HG02973 (cell line): ENCODE measurements around the gene GRK2.
"Not testable (repeated sequence)": the region's sequence is repeated elsewhere in the genome, so short reads cannot be mapped to it uniquely, and the experiment has no call there.

Experiments
- ATAC-seq: cut with Tn5 transposase; IDR thresholded peaks from one replicate; pipeline ENCODE4 v1.9.1; 2021; ENCODE audit warnings: moderate library complexity; ENCODE audit not compliant: unreplicated experiment

The GRK2 gene

DNA sequence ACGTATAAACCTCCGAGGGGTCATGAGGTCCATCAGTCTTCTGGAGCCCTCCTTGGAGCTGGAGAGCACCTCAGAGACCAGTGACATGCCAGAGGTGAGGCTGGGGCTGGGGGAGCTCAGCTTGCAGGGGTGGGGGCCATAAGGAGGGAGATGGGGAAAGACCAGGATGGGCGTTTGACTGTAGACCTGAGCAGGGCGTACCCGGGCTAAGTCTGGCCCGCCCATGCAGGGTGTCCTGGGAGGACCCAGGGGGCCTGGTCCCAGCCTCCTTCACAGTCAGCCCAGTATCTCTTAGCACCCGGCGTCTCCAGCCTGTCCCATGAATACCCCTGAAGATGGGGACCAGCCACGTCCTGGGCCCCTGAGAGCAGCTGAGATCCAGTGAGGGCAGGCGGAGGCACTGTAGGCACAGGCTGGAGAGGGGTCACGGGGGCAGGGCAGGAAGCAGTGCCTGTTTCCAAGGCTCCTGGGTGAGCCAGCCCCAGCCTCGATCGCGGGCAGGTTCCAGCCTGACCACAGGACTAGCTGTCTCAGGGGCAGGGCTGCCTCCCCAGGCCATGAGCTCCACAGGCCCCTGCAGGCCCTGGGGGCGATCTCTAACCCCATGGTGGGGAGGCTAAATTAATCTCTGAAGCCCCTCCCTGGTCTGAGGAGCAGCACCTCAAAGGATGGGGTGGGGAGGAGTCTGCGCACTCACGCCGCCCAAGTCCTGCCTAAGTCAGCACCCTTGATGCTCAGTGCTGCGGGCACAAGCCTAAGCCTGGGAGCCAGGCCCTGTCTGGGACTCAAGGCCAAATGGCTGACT lies 44.2 kb downstream of the GRK2 start:
- ATAC-seq, result no peak

DNA sequence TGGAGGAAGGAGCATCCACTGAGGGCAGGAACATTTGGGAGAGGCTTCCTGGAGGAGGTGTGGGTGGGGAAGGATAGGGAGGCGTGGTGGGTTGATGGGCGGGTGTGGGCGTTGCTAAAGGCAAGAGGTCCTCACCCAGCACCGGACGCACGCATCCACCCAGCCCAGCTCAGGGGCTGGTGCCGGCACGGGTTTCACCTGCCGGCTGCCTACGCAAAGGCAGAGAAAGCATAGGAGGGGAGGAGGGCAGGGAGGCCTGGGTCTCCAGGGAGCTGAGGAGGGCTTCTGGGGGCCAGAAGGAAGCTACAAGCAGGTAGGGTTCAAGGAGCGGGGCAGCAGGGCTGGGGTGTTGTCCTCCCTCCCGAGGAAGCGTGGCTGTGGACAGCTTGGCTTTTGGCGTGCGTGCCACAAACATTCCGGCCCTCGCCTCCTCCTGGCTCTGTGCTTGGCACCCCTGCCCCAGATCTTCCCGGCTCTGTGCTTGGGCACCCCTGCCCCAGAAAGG lies 44.8 kb downstream of the GRK2 start:
- no peak for ATAC-seq

DNA sequence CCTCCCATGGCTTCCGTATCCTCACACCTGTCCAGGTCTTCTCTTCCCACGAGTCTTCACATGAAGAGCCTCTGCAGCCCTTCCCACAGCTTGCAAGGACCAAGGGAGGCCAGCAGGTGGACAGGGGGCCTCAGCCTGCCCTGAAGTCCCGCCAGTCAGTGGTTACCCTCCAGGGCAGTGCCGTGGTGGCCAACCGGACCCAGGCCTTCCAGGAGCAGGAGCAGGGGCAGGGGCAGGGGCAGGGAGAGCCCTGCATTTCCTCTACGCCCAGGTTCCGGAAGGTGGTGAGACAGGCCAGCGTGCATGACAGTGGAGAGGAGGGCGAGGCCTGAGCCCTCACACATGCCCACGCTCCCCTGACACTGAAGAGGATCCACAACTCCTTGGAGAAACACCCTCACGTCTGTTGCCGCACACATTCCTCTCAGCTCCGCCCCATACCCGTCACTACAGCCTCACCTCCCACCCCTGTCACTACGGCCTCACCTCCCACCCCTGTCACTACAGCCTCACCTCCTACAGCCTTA lies 45.3 kb downstream of the GRK2 start:
- no peak for ATAC-seq

DNA sequence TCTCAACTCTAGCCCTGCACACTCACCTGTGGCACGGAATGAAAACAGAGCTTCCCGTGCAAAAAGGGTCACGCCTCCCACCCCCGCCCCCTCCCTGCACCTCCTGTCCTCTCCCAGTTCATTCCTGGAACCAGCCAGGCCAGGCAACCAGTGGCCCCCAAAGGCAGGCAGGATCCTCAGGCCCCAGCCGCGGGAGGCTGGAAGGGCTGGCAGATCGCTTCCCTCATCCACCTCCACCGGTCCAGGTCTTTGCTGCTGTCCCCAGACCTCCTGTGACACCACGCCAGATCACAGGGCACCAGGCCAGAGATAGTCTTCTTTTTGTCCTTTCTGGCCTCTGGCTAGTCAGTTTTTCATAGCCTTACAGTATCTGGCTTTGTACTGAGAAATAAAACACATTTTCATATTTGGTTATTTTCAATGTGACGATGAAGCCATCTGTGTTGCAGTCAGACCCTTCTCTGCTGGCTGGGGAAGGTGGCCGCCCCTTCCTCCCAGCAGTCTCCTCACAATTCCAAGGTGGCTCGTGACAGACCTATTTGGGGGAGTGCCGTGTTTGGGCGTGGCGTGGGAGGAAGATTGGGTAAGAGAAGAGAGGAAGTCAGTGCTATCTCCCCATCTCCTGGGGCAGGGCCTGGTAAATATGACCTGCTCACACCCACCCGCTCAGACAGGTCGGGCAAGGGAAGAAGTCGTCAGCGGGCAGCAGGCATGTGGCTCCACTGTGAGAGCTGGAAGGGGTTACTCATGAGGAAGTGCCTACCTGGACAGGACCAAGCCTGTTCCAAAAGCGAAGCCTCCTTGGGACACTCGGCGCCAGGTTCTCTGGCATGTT lies 46.1 kb downstream of the GRK2 start:
- ATAC-seq, result no peak

DNA sequence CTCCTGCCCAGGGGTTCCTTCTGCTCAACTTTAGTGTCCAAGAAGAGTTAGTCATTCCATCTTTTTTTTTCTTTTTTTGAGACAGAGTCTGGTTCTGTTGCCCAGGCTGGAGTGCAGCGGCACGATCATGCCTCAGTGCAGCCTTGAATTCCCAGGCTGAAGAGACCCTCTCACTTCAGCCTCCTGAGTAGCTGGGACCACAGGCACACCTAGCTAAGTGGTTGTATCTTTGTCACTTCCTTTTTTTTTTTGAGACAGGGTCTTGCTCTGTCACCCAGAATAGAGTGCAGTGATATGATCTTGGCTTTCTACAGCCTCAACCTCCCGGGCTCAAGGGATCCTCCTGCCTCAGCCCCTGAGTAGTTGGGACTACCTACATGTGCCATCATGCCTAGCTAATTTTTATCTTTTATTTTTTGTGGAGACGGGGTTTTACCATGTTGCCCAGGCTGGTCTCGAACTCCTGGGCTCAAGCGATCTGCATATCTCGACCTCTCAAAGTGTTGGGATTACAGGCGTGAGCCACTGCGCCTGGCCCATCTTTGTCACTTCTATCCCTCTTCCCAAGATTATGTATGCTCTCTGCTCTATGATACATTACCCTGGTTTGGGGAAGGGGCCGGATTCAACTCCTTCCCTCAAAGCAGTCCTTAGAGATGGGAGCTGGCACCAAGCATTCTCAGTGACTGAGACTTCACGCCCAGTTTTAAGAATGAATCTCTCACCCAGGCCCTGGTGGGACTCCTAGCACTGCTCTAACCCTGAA lies 47.0 kb downstream of the GRK2 start:
- no peak for ATAC-seq

DNA sequence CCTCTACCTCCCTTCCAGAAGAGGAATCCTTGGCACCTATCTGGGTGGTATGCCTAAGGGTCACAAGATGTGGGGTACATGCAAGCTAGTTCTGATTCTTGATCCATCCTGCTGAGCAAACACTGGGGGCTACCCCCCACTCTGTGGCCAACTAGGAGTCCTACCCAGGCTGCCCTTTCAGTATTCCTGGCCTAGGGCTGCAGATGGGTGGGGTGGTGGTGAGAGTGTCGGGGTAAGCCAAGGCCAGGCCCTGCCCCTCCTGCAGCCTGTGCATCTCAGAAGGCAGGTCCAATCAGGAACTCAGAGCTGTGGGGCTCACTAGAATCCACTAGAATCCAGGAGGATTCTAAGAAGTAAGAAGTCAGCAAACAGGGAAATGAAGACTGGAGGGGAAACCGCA lies 47.9 kb downstream of the GRK2 start:
- no peak for ATAC-seq

DNA sequence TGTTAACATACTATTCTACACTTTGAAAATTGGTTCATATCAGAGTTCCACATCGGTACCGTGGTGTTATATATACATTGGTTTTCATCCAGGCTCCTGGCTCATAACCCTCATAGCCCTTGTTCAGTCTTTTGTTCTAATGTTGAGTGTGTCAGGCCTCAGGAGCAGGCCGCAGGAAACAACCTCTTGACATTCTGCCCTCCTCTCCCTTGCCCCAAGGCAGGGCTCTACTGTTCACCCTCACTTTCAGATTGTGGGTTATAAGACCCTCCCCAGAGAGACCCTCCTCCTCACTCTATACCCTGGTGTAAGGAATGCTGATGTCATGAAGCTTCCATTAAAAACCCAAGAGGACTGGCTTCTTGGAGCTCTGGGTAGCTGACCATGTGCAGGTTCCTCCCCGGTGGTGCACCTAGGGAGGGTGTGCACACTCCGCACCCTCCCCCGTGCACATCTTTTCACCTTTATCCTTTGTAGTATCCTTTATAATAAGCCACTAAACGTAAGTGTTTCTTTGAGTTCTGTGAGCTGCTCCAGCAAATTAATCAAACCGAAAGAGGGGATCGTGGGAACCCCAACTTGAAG lies 49.1 kb downstream of the GRK2 start:
- ATAC-seq, result no peak

DNA sequence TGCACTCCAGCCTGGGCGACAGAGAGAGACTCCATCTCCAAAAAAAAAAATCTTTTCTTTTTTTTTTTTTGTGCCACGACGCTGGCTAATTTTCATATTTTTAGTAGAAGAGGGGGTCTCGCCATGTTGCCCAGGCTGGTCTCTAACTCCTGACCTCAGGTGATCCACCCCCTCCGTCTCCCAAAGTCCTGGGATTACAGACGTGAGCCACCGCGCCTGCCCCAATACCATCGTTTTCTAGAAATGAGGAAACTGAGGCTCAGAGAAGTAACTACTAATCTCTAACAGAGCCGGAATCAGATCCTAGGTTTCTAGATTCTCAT lies 50.6 kb downstream of the GRK2 start:
- ATAC-seq, result no peak

DNA sequence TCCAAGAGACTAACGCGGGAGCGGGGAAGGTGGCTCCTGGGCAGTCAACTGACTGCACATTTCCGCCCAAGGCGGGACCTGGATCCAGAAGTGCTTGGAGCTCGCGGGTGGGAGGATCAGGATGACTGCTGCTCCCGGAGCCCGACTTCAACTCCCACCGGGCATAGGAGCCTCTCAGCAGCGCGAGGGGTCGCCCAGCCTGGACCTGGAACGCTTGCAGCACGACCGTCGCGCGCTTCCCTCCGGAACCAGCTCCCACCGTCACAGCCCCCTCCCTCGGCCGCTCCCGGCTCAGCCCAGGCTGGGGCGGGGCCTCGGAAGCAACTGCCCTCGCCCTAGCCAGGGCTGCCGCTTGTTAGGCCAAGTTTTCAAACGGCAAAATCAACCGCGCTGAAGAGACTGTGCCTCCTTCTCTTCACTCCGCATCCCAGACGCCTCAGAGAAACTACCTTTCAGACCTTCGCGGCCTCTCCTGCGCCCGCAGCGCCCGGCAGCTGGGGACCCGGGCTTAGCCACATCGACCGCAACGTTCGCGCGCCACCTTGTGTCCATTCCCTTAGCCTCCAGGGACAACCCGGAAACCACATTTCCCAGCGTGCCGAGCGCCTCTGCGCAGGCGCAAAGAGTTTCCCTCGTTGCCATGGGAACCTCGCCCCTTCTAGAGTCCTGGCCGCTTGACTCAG lies 51.1 kb downstream of the GRK2 start:
- ATAC-seq, result peak; percentile 70

DNA sequence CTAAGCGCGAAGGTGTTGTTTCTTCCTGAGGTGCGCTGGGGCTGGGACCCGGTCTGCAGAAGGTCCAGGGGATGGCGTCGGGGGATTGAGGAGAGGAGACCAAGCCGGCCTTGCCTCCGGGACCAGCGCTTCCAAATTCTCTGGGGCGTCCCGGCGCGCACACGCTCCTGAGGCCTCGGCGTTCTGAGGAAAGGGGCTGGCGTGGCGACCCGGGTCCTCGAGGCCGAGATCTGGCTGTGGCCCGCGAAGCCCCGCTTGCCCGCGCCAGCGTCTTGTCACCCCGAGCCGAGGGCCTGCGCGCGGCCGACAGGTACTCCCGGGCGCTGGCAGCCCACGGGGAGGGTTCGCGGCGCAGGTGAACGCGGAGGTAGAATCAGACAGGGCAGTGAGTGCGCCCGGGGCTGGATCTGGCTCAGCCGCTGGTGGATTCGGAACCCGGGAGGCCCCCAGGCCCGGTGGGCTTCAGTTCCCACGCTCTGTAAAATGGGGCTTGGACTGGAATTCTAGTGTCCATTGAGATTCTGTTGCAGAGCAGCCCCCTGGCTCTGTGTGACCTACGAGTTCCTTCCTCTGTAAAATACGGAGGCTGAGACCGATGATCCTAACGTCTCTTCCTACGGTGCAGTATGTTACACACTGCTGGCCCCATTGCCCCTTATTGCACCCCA lies 51.7 kb downstream of the GRK2 start:
- ATAC-seq, result peak; percentile 14

DNA sequence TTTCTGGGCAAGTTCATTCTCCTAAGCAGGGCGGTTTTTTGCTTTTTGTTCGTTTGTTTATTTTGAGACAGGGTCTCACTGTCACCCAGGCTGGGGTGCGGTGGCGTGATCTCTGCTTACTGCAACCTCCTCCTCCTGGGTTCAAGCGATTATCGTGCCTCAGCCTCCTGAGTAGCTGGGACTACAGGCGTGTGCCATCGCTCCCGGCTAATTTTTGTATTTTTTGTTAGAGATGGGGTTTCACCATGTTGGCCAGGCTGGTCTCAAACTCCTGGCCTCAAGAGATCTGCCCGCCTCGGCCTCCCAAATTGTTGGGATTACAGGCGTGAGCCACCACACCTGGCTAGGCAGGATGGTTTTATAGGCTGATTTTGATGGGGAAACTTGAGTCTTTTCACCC lies 52.6 kb downstream of the GRK2 start:
- not testable (repeated sequence) for ATAC-seq

DNA sequence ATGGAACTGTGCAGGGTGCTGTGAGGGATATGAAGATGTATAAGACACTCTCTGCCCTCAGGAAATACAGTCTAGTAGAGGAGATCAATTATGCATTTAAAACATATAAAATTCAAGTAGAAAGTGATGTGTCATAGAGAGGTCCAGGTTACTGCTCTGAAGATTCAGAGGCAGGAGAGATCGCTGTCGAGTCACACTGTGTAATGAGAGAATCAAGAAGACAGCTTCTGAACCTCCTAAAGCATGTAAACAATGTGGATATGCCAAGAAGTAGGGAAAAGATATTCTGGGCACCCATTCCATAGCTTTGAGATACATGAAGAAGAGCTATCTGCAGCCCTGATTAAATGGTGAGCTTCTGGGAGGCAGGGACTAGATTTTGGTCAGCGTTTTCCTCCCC lies 53.7 kb downstream of the GRK2 start:
- no peak for ATAC-seq

DNA sequence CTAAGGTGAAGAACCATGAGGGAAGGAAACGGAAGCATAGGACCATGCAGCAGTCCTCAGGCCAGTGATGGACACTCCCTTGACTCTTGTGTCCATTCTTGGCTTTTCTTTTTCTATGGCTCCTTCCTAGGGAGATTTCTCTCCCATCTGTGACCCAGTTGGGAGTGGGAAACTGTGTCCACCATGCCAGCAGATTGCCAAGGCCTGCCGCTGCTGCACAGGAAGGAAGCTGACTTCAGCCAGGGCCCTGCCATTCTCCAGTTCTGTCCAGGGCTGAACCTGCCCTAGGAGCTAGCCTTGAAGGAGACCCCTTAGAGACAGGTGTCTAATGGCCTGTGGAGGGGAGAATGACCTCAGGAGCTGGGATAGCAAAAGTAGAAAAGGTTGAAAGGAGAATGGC lies 54.4 kb downstream of the GRK2 start:
- ATAC-seq, result no peak

DNA sequence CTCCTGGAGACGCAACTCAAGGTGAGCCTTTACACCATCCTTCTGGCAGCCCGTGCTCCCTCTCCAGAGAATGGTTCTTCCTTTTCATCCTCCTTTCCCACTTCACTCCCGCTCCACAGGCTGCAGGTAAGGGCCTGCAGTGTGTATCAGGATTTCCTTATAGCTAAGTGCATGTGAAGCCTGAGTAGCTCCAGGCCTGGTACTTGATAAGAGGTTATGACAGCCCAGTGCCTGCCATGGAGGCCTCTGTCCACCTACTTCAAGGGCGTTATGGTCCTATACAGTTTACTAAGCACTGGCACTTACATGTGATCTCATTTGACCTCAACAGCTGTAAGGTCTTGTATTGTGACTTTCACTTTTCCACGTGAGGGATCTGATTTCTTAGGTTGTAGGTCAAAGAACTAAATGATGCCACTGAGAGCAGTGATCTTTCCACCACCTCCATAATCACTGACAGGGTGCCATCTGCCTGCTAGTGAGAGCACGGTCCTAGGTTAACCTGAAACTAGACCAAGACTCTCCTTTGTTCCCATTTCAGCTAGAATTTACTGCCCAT lies 55.1 kb downstream of the GRK2 start:
- no peak for ATAC-seq

DNA sequence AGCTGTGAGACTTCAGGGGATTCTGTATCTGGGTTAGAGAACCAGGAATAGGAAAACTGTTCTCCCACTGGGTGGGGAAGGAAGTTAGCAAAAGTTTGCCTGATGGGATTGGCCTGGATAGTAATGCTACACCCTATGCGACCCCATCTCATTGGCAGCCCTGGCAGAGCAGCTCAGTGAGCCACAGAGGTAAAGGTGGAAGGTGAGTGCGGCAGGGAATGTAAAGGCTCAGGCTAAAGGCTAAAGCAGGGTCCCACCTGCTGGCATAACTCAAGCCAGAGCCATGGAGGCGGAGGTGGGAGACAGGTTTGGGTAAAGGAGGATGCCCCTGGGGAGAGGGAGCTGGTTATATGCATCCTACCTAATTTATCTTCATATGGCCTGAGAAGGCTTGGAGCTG lies 55.8 kb downstream of the GRK2 start:
- no peak for ATAC-seq

DNA sequence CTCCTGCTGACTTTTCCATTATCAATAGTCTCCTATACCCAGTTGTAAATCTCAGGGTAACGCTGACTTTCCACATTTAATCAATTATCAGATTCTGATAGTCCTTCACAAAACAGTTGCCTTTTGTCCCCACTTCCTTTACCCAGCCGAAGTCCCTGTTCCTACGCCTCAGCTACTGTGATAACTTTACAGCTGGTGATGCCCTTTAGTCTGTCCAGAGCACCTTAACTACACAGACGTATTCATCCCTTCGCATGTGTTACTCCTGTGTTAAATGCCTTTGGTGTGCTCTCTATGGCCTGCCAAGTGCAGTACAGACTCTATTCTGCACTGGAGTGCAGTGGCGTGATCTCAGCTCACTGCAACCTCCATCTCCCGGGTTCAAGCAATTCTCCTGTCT lies 57.3 kb downstream of the GRK2 start:
- no peak for ATAC-seq

DNA sequence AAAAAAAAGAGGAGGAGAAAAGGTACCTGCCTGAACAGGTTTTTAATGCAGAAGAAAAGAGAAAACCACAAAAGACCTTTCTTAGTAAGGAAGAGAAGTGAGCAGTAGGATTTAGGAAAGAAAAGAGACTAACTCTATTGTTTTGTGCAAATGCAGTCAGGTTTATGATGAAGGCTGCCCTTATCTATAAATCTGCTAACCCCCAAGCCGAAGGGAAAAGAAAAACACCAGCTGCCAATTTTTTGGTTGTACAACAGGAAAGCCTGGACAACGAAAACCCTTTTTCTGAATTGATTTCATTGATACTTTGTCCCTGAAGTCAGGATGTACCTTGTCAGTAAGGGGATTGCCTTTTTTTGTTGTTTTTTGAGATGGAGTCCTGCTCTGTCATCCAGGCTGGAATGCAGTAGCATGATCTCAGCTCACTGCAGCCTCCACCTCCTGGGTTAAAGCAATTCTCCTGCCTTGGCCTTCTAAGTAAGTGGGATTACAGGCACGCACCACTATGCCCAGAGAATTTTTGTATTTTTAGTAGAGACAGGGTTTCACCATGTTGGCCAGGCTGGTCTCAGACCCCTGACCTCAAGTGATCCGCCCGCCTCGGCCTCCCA lies 65.9 kb downstream of the GRK2 start:
- no peak for ATAC-seq
